HG03175 (cell line): ENCODE data around the gene IGLON5.
A peak's percentile ranks its signal among the peaks of the same experiment; 100 is the strongest.

ENCODE experiments used
- ATAC-seq: cut with Tn5 transposase; IDR thresholded peaks from one replicate; pipeline ENCODE4 v1.9.1; 2021; ENCODE audit warnings: mild to moderate bottlenecking, moderate library complexity; ENCODE audit not compliant: unreplicated experiment

Gene IGLON5

GRCh38 chr19:51337861-51338562, 26.6 kb downstream of the IGLON5 start:
- no peak for ATAC-seq

- ATAC-seq: peak; percentile 53
These were observed 27.3 kb downstream of the IGLON5 start for GRCh38 chr19:51338563-51339312.

GRCh38 chr19:51339313-51339686, 27.9 kb downstream of the IGLON5 start:
- ATAC-seq: no peak

- ATAC-seq: peak; percentile 42
These were observed 28.5 kb downstream of the IGLON5 start for GRCh38 chr19:51339687-51340656.

GRCh38 chr19:51341066-51341465, 29.6 kb downstream of the IGLON5 start:
- ATAC-seq: no peak

GRCh38 chr19:51341976-51342580, 30.6 kb downstream of the IGLON5 start, which contains the start of gene VSIG10L:
TSS of gene VSIG10L (minus strand) at chr19:51342139. CDS start at chr19:51342124, 15 bp downstream.
- no peak for ATAC-seq

- ATAC-seq: no peak
These were observed 31.5 kb downstream of the IGLON5 start for GRCh38 chr19:51342631-51343569.

- ATAC-seq: no peak
These were observed 33.7 kb downstream of the IGLON5 start for GRCh38 chr19:51345076-51345620.

GRCh38 chr19:51346742-51347141, 35.3 kb downstream of the IGLON5 start:
- ATAC-seq: no peak

GRCh38 chr19:51347209-51347928, 35.9 kb downstream of the IGLON5 start:
- ATAC-seq: no peak

- ATAC-seq: no peak
These were observed 40.0 kb downstream of the IGLON5 start for GRCh38 chr19:51351266-51351990.

- ATAC-seq: no peak
These were observed 41.4 kb downstream of the IGLON5 start for GRCh38 chr19:51352783-51353360.

GRCh38 chr19:51354103-51354741, 42.8 kb downstream of the IGLON5 start:
- ATAC-seq: no peak

GRCh38 chr19:51354742-51355148, 43.3 kb downstream of the IGLON5 start:
- ATAC-seq: no peak

GRCh38 chr19:51356159-51356801, 44.8 kb downstream of the IGLON5 start:
- ATAC-seq: no peak

GRCh38 chr19:51357952-51358351, 46.5 kb downstream of the IGLON5 start:
- ATAC-seq: no peak

GRCh38 chr19:51359294-51359693, 47.9 kb downstream of the IGLON5 start:
- no peak for ATAC-seq
